ENCODE data around the gene TM4SF4.

GRCh38 chr3:149490260-149490971 is 15.9 kb downstream of the TM4SF4 start:
- no peak for TF ChIP-seq POLR2AphosphoS5 (IDR thresholded peaks at IDR 0.05; ENCODE audit: borderline replicate concordance, low read depth, low read length)
- no peak for TF ChIP-seq EZH2 (IDR thresholded peaks at IDR 0.05)
- TF ChIP-seq FOXP2 (optimal IDR thresholded peaks at IDR 0.05; ENCODE audit: control extremely low read depth, extremely low read length, insufficient read depth) = no peak

All from SK-N-MC (cell line).